ENCODE data around the gene DGKI.

GRCh38 chr7:137396051-137396450 is 450.7 kb downstream of the DGKI start:
- TF ChIP-seq CTCF (conservative IDR thresholded peaks at IDR 0.05 in 1 of 2, IDR thresholded peaks at IDR 0.05 in 1 of 2; ENCODE audit: low read depth in 1 of 2, low read length in 2 of 2) (no peak), EZH2 (IDR thresholded peaks at IDR 0.05; ENCODE audit: low read length, missing control alignments) (no peak)
